ENCODE results near the gene FAM107B.

GRCh38 chr10:14659626-14660196 lies 115.0 kb downstream of the FAM107B start:
- TF ChIP-seq CTCF (IDR thresholded peaks at IDR 0.05 in 2 of 3, conservative IDR thresholded peaks at IDR 0.05 in 1 of 3; ENCODE audit: borderline replicate concordance in 1 of 3, insufficient read depth in 1 of 3, low read depth in 2 of 3, low read length in 2 of 3) (no peak), POLR2A (IDR thresholded peaks at IDR 0.05; ENCODE audit: borderline replicate concordance, extremely low read depth, insufficient read depth, insufficient read length) (no peak), EZH2 (IDR thresholded peaks at IDR 0.05) (no peak), POLR2AphosphoS5 (IDR thresholded peaks at IDR 0.05; ENCODE audit: low read depth, low read length) (no peak), CEBPB (IDR thresholded peaks at IDR 0.05; ENCODE audit: low read depth) (no peak), ZFX (IDR thresholded peaks at IDR 0.05) (no peak), EZH2phosphoT487 (IDR thresholded peaks at IDR 0.05; ENCODE audit: borderline replicate concordance) (no peak), MAX (IDR thresholded peaks at IDR 0.05) (no peak), SRF (IDR thresholded peaks at IDR 0.05; ENCODE audit: low read depth) (no peak), ZBTB33 (IDR thresholded peaks at IDR 0.05; ENCODE audit: extremely low read depth, insufficient replicate concordance, low read length) (no peak), YY1 (IDR thresholded peaks at IDR 0.05; ENCODE audit: extremely low read depth, insufficient replicate concordance, low read depth, low read length) (no peak), JUND (IDR thresholded peaks at IDR 0.05) (no peak), ZNF274 (IDR thresholded peaks at IDR 0.05; ENCODE audit: low read depth, low read length) (no peak), RAD21 (IDR thresholded peaks at IDR 0.05; ENCODE audit: low read depth) (no peak)
